ENCODE data around the gene FOXP1.

- no peak for TF ChIP-seq CTCF (IDR thresholded peaks at IDR 0.05)
- no peak for TF ChIP-seq POLR2AphosphoS5 (IDR thresholded peaks at IDR 0.05; ENCODE audit: insufficient read depth in 1 of 2, low read depth in 1 of 2)
Observed at GRCh38 chr3:71202848-71203533, 380.5 kb downstream of the FOXP1 start.
